Neural progenitor cell (in vitro differentiated cells): ENCODE data around the gene RSRC2. TPM values are rescaled to one million over a fixed set of nuclear protein-coding genes. Genes with fewer than 3 reads are reported as not detected.
"Not testable (repeated sequence)": the region's sequence is repeated elsewhere in the genome, so short reads cannot be mapped to it uniquely, and the experiment has no call there.

Experiments used
- DNase-seq: peaks from one replicate; pipeline ENCODE4 v3.0.0-alpha.2; 2016; ENCODE audit warnings: low spot score
- H2AFZ ChIP-seq: fragments of 200-600 bp; sonication (generic); replicated peaks from 2 replicates; pipeline ENCODE4 v1.6.1; 2016; ENCODE audit warnings: antibody characterized with exemption
- H3F3A ChIP-seq: fragments of 200-600 bp; sonication (generic); 2 replicates; pipeline ENCODE4 v1.6.1; 2016; ENCODE audit warnings: antibody characterized with exemption, low read depth
- H3K27ac ChIP-seq: fragments of 200-600 bp; sonication (generic); 2 replicates; pipeline ENCODE4 v1.5.1; 2016; ENCODE audit warnings: mild to moderate bottlenecking
- H3K27me3 ChIP-seq: fragments of 200-600 bp; sonication (generic); 2 replicates; pipeline ENCODE4 v1.6.1; 2016; ENCODE audit warnings: mild to moderate bottlenecking, moderate library complexity
- H3K36me3 ChIP-seq: fragments of 200-600 bp; sonication (generic); 2 replicates; pipeline ENCODE4 v1.5.1; 2016
- H3K4me1 ChIP-seq: fragments of 200-600 bp; sonication (generic); 2 replicates; pipeline ENCODE4 v1.6.1; 2016; ENCODE audit warnings: mixed run types
- H3K4me2 ChIP-seq: fragments of 200-600 bp; sonication (generic); 2 replicates; pipeline ENCODE4 v1.6.1; 2016
- H3K4me3 ChIP-seq: fragments of 200-600 bp; sonication (generic); 2 replicates; pipeline ENCODE4 v1.5.1; 2016
- H3K79me2 ChIP-seq: fragments of 200-600 bp; sonication (generic); 2 replicates; pipeline ENCODE4 v1.6.1; 2016; ENCODE audit warnings: low read depth
- H3K9ac ChIP-seq: fragments of 200-600 bp; sonication (generic); 2 replicates; pipeline ENCODE4 v1.6.1; 2016
- H3K9me3 ChIP-seq: fragments of 200-600 bp; sonication (generic); 2 replicates; pipeline ENCODE4 v1.5.1; 2016; ENCODE audit warnings: low read depth
- H4K20me1 ChIP-seq: fragments of 200-600 bp; sonication (generic); 2 replicates; pipeline ENCODE4 v1.6.1; 2016; ENCODE audit warnings: low read depth
- H3K27ac Mint-ChIP-seq: 3 replicates; pipeline ENCODE4 v1.8.0; 2021; ENCODE audit warnings: mixed read lengths
- H3K27me3 Mint-ChIP-seq: 2 replicates; pipeline ENCODE4 v1.8.0; 2022; ENCODE audit warnings: low read depth, mild to moderate bottlenecking, inconsistent platforms, moderate library complexity, mixed read lengths; ENCODE audit not compliant: insufficient read depth
- H3K36me3 Mint-ChIP-seq: 3 replicates; pipeline ENCODE4 v1.8.0; 2021; ENCODE audit warnings: mixed read lengths
- H3K4me1 Mint-ChIP-seq: 3 replicates; pipeline ENCODE4 v1.8.0; 2021; ENCODE audit warnings: mixed read lengths
- H3K4me3 Mint-ChIP-seq: 3 replicates; pipeline ENCODE4 v1.8.0; 2021; ENCODE audit warnings: mild to moderate bottlenecking, moderate library complexity, mixed read lengths
- H3K9me3 Mint-ChIP-seq: 3 replicates; pipeline ENCODE4 v1.8.0; 2020; ENCODE audit warnings: mixed read lengths
- CTCF ChIP-seq: fragments of 200-600 bp; sonication (generic); IDR thresholded peaks from 2 replicates; pipeline ENCODE4 v1.5.1; 2017; ENCODE audit warnings: antibody characterized with exemption, mild to moderate bottlenecking
- EZH2 ChIP-seq: fragments of 200-600 bp; sonication (generic); IDR thresholded peaks from 2 replicates; pipeline ENCODE4 v1.6.1; 2017; ENCODE audit warnings: antibody characterized with exemption, mild to moderate bottlenecking, moderate library complexity
- EZH2phosphoT487 ChIP-seq: fragments of 200-600 bp; sonication (generic); IDR thresholded peaks from 2 replicates; pipeline ENCODE4 v1.6.1; 2017; ENCODE audit warnings: antibody characterized with exemption
- total RNA-seq: library from RNA; depleted of rRNA; stranded (reverse); fragments of >200 nt; gene quantifications from 2 replicates; pipeline ENCODE4 v1.2.3, GENCODE V29; 2015; ENCODE audit warnings: low replicate concordance

The RSRC2 gene
- total RNA-seq, 1 donor from 2014 or later: 248 TPM

DNA sequence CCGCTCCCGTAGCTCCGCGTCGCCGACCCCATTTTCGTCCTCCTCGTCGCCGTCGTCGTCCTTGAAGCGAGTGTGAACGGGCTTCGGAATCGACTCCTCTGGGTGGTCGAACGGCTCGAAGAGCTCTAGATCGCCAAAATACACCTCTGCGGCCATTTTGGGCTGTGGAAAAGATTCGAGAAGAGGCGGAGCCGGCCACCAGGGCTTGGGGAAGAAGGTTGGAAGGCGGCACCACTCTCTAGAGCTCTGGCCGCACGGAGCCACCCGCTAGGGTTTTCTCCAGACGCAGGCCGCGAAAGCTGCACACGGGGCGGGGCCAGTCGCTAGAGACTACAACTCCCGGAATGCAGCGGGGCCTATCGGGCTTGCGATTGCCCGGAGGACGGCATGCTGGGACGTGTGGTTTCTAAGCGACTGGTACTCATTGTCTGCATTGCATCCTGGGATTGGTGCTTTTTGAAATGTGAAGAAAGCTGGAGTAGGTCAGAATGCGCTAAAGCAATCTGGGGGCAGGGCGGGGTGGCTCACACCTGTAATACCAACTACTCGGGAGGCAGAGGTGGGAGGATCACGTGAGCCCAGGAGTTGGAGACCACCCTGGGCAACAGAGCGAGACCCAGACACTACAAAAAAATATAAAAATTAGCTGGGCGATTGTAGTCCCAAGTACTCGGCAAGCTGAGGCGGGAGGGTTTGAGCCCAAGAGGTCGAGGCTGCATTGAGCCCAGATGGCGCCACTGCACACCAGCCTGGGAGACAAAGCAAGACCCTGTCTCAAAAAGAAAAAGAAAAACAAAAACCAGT is 25.8 kb downstream of the RSRC2 start, which contains the start of gene ZCCHC8:
Gene ZCCHC8, minus strand, starts transcription at position 248 of the 804 bp plus-strand sequence. Its CDS starts 92 bp downstream, at position 156.
- DNase-seq: peak; percentile 100
- peaks cover 24% of the 10 kb centered on the region for H3K4me1 Mint-ChIP-seq
- peak within 1 kb of the TSS; percentile 80 for H2AFZ ChIP-seq
- H3K27ac Mint-ChIP-seq: peak within 1 kb of the TSS; percentile 99
- no peak for TF ChIP-seq EZH2phosphoT487
- TF ChIP-seq CTCF: peak; percentile 36
- H3K27ac ChIP-seq: peak within 1 kb of the TSS; percentile 96
- no peaks in the 10 kb centered on the region for H3K9me3 ChIP-seq
- H3K4me1 ChIP-seq: peaks cover 15% of the 10 kb centered on the region
- peaks cover 45% of the 10 kb centered on the region for H3K79me2 ChIP-seq
- H3K4me3 Mint-ChIP-seq: peak within 1 kb of the TSS; percentile 91
- H3K36me3 ChIP-seq: peaks cover 8% of the 10 kb centered on the region
- H3K27me3 ChIP-seq: no peaks in the 10 kb centered on the region
- peak within 1 kb of the TSS; percentile 85 for H3K9ac ChIP-seq
- peaks cover 4% of the 10 kb centered on the region for H3K27me3 Mint-ChIP-seq
- peaks cover 18% of the 10 kb centered on the region for H3K36me3 Mint-ChIP-seq
- H3K4me3 ChIP-seq: peak within 1 kb of the TSS; percentile 86
- H3F3A ChIP-seq: peaks cover 59% of the 10 kb centered on the region
- no peaks in the 10 kb centered on the region for H3K9me3 Mint-ChIP-seq
- peak within 1 kb of the TSS; percentile 77 for H3K4me2 ChIP-seq
- H4K20me1 ChIP-seq: peaks cover 10% of the 10 kb centered on the region

DNA sequence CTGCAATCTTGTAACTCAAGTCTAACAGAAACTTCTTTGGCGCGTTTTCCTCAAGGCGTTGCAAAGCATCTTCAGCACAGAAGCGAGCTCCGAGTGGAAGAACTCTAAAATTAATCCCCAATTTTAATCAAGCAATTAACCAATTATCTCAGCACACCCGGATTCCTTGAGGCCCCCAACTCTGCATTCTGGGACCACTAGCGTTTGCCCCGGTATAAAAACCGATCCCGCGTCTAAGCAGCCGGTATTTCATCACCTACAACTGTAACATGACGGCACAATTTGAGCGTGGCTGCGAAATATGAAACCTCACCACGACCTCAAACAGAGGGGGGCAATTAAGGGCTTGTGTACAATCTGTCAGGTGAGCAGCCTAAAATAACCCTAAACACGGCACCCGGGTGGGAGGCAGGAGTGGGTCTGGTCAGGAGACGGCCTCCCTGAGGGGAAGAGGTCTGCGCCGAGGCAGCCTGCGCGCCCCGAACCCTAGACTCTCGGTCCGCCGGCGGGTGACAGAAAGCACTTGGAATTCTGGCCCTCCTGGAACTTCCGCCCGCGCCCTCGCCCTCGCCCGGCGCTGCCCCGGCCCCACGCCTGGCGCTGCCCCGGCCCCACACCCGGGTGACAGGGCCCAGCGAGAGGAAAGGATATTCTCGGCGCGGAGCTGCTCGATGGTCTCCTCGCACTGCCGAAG is 26.6 kb downstream of the RSRC2 start:
- TF ChIP-seq CTCF: peak; percentile 3
- TF ChIP-seq EZH2: no peak
- no peak for TF ChIP-seq EZH2phosphoT487
- Histone ChIP-seq H3K4me1 (peaks cover 15% of the 10 kb centered on the region), H3K36me3 (peaks cover 3% of the 10 kb centered on the region), H4K20me1 (peaks cover 10% of the 10 kb centered on the region), H3F3A (peaks cover 51% of the 10 kb centered on the region), H2AFZ (peak overlapping the region; percentile 80), H3K9me3 (no peaks in the 10 kb centered on the region), H3K9ac (peak overlapping the region; percentile 85), H3K79me2 (peaks cover 50% of the 10 kb centered on the region), H3K27me3 (no peaks in the 10 kb centered on the region), H3K4me3 (peak overlapping the region; percentile 86), H3K4me2 (peak overlapping the region; percentile 77), H3K27ac (peak overlapping the region; percentile 96)
- peaks cover 14% of the 10 kb centered on the region for H3K36me3 Mint-ChIP-seq
- peak overlapping the region; percentile 99 for H3K27ac Mint-ChIP-seq
- H3K27me3 Mint-ChIP-seq: peaks cover 4% of the 10 kb centered on the region
- H3K4me3 Mint-ChIP-seq: peak overlapping the region; percentile 91
- H3K4me1 Mint-ChIP-seq: peaks cover 24% of the 10 kb centered on the region
- no peaks in the 10 kb centered on the region for H3K9me3 Mint-ChIP-seq
- DNase-seq: no peak

DNA sequence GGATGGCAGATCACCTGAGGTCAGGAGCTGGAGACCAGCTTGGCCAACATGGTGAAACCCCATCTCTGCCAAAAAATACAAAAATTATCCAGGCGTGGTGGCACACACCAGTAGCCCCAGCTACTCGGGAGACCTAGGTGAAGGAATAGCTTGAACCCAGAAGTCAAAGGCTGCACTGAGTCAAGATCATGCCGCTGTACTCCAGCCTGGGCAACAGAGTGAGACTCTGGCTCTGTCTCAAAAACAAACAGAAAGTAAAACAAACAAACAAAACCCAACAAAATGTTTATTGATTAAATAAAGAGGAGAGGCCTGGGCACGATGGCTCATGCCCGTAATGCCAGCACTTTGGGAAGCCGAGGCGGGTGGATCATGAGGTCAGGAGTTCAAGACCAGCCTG is 31.5 kb downstream of the RSRC2 start:
- Mint-ChIP-seq H3K36me3 (peaks cover 26% of the 10 kb centered on the region), H3K4me3 (no peak overlapping the region), H3K27me3 (no peaks in the 10 kb centered on the region), H3K27ac (no peak overlapping the region), H3K4me1 (peaks cover 14% of the 10 kb centered on the region), H3K9me3 (no peaks in the 10 kb centered on the region)
- no peak overlapping the region for H3K4me2 ChIP-seq
- H3K9me3 ChIP-seq: no peaks in the 10 kb centered on the region
- H3K4me3 ChIP-seq: no peak overlapping the region
- peaks cover 11% of the 10 kb centered on the region for H3K36me3 ChIP-seq
- peaks cover 5% of the 10 kb centered on the region for H3F3A ChIP-seq
- H4K20me1 ChIP-seq: peaks cover 10% of the 10 kb centered on the region
- H3K27me3 ChIP-seq: no peaks in the 10 kb centered on the region
- peaks cover 73% of the 10 kb centered on the region for H3K79me2 ChIP-seq
- H3K9ac ChIP-seq: no peak overlapping the region
- TF ChIP-seq EZH2phosphoT487 (no peak), EZH2 (no peak), CTCF (no peak)
- H2AFZ ChIP-seq: no peak overlapping the region
- H3K4me1 ChIP-seq: peaks cover 11% of the 10 kb centered on the region
- no peak for DNase-seq
- H3K27ac ChIP-seq: no peak overlapping the region

- H3K36me3 Mint-ChIP-seq: peaks cover 28% of the 10 kb centered on the region
These were observed 33.5 kb downstream of the RSRC2 start for GRCh38 chr12:122493222-122493621.

More at GRCh38 chr12:122493222-122493621, 33.5 kb downstream of the RSRC2 start:
- H3K4me3 Mint-ChIP-seq, DNase-seq, H3K9me3 ChIP-seq, H3K27ac Mint-ChIP-seq, H3K4me1 ChIP-seq, H3K27me3 Mint-ChIP-seq, H3K4me2 ChIP-seq, H3K27ac ChIP-seq, H3K4me3 ChIP-seq, H3K27me3 ChIP-seq, H3K9ac ChIP-seq, H2AFZ ChIP-seq, H3F3A ChIP-seq, H4K20me1 ChIP-seq, H3K9me3 Mint-ChIP-seq, H3K4me1 Mint-ChIP-seq: not testable (repeated sequence)
- H3K79me2 ChIP-seq: peaks cover 53% of the 10 kb centered on the region
- H3K36me3 ChIP-seq: peaks cover 24% of the 10 kb centered on the region
